Bronchial epithelial cell (primary cell): ENCODE results near the gene MBOAT2. TPM values are rescaled to one million over a fixed set of nuclear protein-coding genes. Genes with fewer than 3 reads are reported as not detected.

ENCODE experiments used
- DNase-seq: peaks from one replicate; pipeline ENCODE4 v3.0.0-alpha.2; 2010; ENCODE audit warnings: low read depth
- FAIRE-seq: peaks from 2 replicates; lab custom pipeline; 2011; peaks lifted over from hg19 to GRCh38; lab: Jason Lieb, UNC
- H3K27me3 ChIP-seq: 2 replicates; pipeline ENCODE4 v1.5.1; 2011; ENCODE audit warnings: low read length; ENCODE audit not compliant: control insufficient read depth, insufficient read depth
- H3K36me3 ChIP-seq: 2 replicates; pipeline ENCODE4 v1.5.1; 2011; ENCODE audit warnings: low read length; ENCODE audit not compliant: control insufficient read depth, insufficient read depth
- H3K4me3 ChIP-seq: 2 replicates; pipeline ENCODE4 v1.5.1; 2011; ENCODE audit warnings: mild to moderate bottlenecking, low read depth, low read length, control low read depth
- total RNA-seq: library from RNA; depleted of rRNA; stranded (reverse); fragments of >200 nt; gene quantifications from 2 replicates; pipeline ENCODE4 v1.2.1, GENCODE V29; 2014
- TF ChIP-seq, protein P1 (sequence below): IDR thresholded peaks from 2 replicates; pipeline ENCODE4 v1.5.1; 2011; ENCODE audit warnings: mild to moderate bottlenecking, moderate library complexity, low read length, control low read depth, inconsistent platforms; ENCODE audit not compliant: insufficient read depth, severe bottlenecking

MBOAT2 gene
- total RNA-seq, 1 donor from 2014 or later: 145 TPM

DNA sequence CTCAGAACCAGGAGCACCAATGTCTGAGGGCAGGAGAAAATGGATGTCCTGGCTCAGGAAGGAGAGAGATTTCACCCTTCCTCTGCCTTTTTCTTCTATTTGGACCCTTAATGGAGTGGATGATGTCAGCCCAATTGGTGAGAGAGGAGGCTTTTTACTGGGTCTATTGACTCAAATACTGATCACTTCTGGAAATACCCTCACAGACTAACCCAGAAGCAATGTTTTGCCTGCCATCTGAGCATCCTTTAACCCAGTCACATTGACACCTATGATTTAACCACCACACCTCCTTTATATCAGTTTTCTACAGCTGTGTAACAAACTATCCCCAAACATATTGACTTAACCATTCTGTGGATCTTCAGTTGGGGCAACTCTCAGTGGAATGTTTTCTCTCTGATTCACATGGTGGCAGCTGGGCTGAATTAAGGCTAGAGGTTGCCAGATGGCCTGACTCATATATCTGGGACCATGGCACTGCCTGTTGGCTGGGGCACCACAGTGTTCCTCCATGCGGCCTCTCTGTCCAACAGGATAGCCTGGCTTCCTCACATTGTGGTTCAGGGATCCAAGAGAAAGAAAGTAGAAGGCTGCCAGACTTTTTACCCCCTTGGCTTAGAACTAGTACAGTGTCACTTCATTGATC is 18.2 kb upstream of the MBOAT2 start:
- DNase-seq (peak; percentile 15), FAIRE-seq (peak; percentile 36)
- TF ChIP-seq, protein P1, sequence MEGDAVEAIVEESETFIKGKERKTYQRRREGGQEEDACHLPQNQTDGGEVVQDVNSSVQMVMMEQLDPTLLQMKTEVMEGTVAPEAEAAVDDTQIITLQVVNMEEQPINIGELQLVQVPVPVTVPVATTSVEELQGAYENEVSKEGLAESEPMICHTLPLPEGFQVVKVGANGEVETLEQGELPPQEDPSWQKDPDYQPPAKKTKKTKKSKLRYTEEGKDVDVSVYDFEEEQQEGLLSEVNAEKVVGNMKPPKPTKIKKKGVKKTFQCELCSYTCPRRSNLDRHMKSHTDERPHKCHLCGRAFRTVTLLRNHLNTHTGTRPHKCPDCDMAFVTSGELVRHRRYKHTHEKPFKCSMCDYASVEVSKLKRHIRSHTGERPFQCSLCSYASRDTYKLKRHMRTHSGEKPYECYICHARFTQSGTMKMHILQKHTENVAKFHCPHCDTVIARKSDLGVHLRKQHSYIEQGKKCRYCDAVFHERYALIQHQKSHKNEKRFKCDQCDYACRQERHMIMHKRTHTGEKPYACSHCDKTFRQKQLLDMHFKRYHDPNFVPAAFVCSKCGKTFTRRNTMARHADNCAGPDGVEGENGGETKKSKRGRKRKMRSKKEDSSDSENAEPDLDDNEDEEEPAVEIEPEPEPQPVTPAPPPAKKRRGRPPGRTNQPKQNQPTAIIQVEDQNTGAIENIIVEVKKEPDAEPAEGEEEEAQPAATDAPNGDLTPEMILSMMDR: no peak
- Histone ChIP-seq H3K27me3 (no peaks in the 10 kb centered on the region), H3K36me3 (no peaks in the 10 kb centered on the region), H3K4me3 (no peak overlapping the region)

DNA sequence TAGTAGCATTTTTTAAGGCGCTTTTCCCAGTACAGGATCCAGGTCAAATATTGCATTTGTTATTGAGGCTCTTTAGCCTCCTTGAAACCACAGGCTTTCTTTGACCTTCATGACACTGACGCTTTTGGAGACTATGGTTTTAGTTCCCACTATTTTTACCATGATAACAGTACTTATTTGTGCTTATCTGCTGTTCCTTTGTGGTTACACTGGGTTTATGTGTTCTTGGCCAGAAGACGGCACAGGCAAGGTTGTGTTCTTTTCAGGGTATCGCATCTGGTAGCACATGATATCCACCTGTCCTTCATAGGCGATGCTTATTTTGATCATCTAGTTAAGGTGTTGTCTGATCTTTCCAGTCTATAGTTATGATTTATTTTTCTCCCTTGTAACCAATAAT is 16.8 kb upstream of the MBOAT2 start:
- H3K4me3 ChIP-seq: no peak overlapping the region
- H3K36me3 ChIP-seq: no peaks in the 10 kb centered on the region
- H3K27me3 ChIP-seq: no peaks in the 10 kb centered on the region
- TF ChIP-seq, protein P1: no peak
- FAIRE-seq (no peak), DNase-seq (no peak)

DNA sequence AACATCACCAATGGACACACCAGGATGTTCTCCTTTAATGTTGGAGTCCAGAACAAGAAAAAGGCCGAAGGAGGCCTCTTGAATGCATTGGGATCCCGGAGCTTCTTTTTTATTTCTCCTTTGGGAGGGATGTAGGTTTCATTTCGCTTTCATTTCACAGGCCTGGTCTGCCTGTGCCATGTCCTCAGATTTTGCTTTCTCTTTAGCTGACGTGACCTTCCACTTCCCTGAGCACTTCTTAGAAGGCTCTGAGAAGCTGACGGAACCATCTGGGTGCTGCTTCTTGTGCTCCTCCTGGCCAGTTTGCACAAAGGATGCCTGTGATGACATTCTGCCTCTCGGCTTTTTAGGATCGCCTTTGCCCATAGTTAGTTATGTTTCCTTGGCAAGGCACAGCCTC is 15.1 kb upstream of the MBOAT2 start:
- no peaks in the 10 kb centered on the region for H3K36me3 ChIP-seq
- DNase-seq: no peak
- H3K4me3 ChIP-seq: no peak overlapping the region
- no peak for FAIRE-seq
- TF ChIP-seq, protein P1: no peak
- no peaks in the 10 kb centered on the region for H3K27me3 ChIP-seq

DNA sequence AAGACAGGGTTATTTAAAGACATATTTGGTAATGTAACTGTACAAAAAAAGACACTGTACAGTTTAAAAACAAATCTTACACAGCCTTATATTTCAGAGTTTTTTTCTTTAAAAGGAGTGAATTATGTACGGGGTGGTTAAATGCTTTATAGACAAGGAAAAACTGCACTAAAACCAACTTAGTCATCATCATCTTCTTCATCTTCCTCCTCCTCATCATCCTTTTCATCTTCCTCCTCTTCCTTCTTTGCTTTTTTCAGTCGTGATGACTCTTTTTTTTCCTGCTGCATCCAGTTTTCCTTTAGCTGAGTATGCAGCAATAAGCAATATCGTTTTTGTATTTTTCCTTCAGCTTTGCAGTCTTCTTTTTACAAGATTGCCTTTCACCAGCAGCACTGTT is 14.6 kb upstream of the MBOAT2 start:
- H3K4me3 ChIP-seq: no peak overlapping the region
- FAIRE-seq: no peak
- TF ChIP-seq, protein P1: no peak

DNA sequence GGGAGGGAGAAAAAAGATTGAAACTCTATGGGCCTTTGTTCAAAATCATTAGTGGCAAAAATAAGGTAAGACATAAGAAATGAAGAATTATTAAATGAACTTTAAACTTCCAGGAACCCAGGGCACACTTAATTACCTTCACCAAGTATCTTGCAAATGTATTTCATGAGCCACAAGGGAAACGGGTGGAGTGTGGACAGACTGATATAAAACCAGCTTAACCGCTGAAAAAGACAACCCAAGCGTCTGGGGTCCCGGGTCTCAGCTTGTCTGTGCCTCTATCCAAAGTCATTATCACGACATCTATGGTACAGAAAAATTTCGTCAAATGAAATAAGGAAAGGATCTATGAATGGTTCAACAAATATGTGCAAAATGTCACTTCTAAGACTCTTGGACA is 13.9 kb upstream of the MBOAT2 start:
- DNase-seq: no peak
- H3K4me3 ChIP-seq: no peak overlapping the region
- FAIRE-seq: no peak
- no peaks in the 10 kb centered on the region for H3K36me3 ChIP-seq
- no peaks in the 10 kb centered on the region for H3K27me3 ChIP-seq
- TF ChIP-seq, protein P1: no peak

More for the DNA sequence above, 14.6 kb upstream of the MBOAT2 start:
- Histone ChIP-seq H3K36me3 (no peaks in the 10 kb centered on the region), H3K27me3 (no peaks in the 10 kb centered on the region)
- no peak for DNase-seq

DNA sequence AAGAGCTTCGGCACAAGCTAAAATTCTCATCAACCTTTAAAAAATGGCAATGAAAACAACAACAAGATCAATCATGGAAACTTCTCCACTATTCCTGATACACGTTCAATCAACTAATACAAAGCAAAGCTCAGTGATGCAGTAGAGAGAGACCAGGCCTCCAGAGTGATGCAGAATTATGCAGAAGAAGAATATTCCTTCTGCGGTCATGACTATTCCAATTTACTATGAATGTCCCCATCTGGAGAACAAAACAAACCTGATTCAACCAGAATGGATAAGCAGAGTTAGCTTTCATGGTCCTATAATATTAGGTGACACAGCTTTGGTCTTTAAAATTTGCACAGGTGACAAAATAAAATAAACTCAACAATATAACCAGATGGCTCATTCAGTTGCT is 12.5 kb upstream of the MBOAT2 start:
- TF ChIP-seq, protein P1: no peak
- Histone ChIP-seq H3K4me3 (no peak overlapping the region), H3K36me3 (no peaks in the 10 kb centered on the region), H3K27me3 (no peaks in the 10 kb centered on the region)
- FAIRE-seq (no peak), DNase-seq (no peak)
